A549 (cell line): ENCODE results near the gene RFESD. TPM values are rescaled to one million over a fixed set of nuclear protein-coding genes. Genes with fewer than 3 reads are reported as not detected.

Source experiments
- ATAC-seq, 2 experiments: fragments of 200-7000 bp in 1 of 2; fragments of >200 bp in 1 of 2; cut with Nextera tagmentation in 1 of 2; cut with Tn5 transposase in 1 of 2; 3 replicates each; pipeline versions ENCODE4 v1.8.0 to v1.9.1; 2018 to 2020; ENCODE audit warnings: mild to moderate bottlenecking in 1 of 2, moderate library complexity in 1 of 2
- CTCF ChIA-PET: fragments of 300-600 bp; sonication (Branson Sonifier 250); formaldehyde crosslinking; extraction: SDS; loops from one replicate; lab custom pipeline; 2021; ENCODE audit warnings: antibody characterized with exemption, inconsistent platforms; lab: Yijun Ruan, JAX
- POLR2A ChIA-PET: fragments of 350-600 bp; formaldehyde crosslinking; extraction: SDS; loops from one replicate; lab custom pipeline; 2021; ENCODE audit warnings: antibody characterized with exemption, inconsistent platforms; lab: Yijun Ruan, JAX
- DNase-seq, 2 experiments: peaks; one replicate each; pipeline versions ENCODE4 v3.0.0 to v3.0.0-alpha.2; 2011 to 2016; ENCODE audit warnings: low read depth in 1 of 2, low spot score in 1 of 2
- FAIRE-seq: peaks from 2 replicates; lab custom pipeline; 2011; peaks lifted over from hg19 to GRCh38; lab: Jason Lieb, UNC
- H3K27ac ChIP-seq, 2 experiments: fragments of >200 bp; sonication (Bioruptor Twin); formaldehyde crosslinking; 3 replicates each; pipeline ENCODE4 v1.5.1; 2016 to 2017
- H3K4me1 ChIP-seq: fragments of >200 bp; sonication (Bioruptor Twin); formaldehyde crosslinking; 3 replicates; pipeline ENCODE4 v1.6.1; 2016
- H3K4me2 ChIP-seq: fragments of >200 bp; sonication (Bioruptor Twin); formaldehyde crosslinking; 3 replicates; pipeline ENCODE4 v1.6.1; 2016
- H3K4me3 ChIP-seq: fragments of >200 bp; sonication (Bioruptor Twin); formaldehyde crosslinking; 3 replicates; pipeline ENCODE4 v1.5.1; 2016
- H3K9me3 ChIP-seq: fragments of >200 bp; sonication (Bioruptor Twin); formaldehyde crosslinking; 3 replicates; pipeline ENCODE4 v1.6.1; 2016
- ATOH8 ChIP-seq: fragments of 250-450 bp; sonication (Bioruptor Pico); IDR thresholded peaks from 2 replicates; pipeline ENCODE4 v1.5.0; 2020; ENCODE audit warnings: low read depth, mild to moderate bottlenecking, moderate library complexity
- BHLHE40 ChIP-seq: IDR thresholded peaks from 2 replicates; pipeline ENCODE4 v1.6.1; 2012; ENCODE audit warnings: low read depth, low read length, inconsistent platforms
- CBX2 ChIP-seq: fragments of 200-600 bp; sonication (generic); IDR thresholded peaks from 2 replicates; pipeline ENCODE4 v1.6.1; 2016; ENCODE audit warnings: low read depth, mild to moderate bottlenecking, borderline replicate concordance
- CHD4 ChIP-seq: fragments of 200-600 bp; sonication (generic); IDR thresholded peaks from 2 replicates; pipeline ENCODE4 v1.6.1; 2016; ENCODE audit warnings: antibody characterized with exemption, mild to moderate bottlenecking, borderline replicate concordance
- EHF ChIP-seq: fragments of 250-450 bp; sonication (Bioruptor Pico); IDR thresholded peaks from 2 replicates; pipeline ENCODE4 v1.5.0; 2020; ENCODE audit warnings: mild to moderate bottlenecking
- ELK1 ChIP-seq: fragments of 150-350 bp; IDR thresholded peaks from 2 replicates; pipeline ENCODE4 v1.6.1; 2014; ENCODE audit warnings: low read depth, mild to moderate bottlenecking, low read length
- ESRRA ChIP-seq: fragments of 150-350 bp; IDR thresholded peaks from 2 replicates; pipeline ENCODE4 v1.6.1; 2014; ENCODE audit warnings: mild to moderate bottlenecking, low read length, borderline replicate concordance
- FOXS1 ChIP-seq: fragments of 250-450 bp; sonication (Bioruptor Pico); IDR thresholded peaks from 2 replicates; pipeline ENCODE4 v1.5.0; 2020; ENCODE audit warnings: mild to moderate bottlenecking, moderate library complexity
- HDAC2 ChIP-seq: fragments of 200-600 bp; sonication (generic); IDR thresholded peaks from 2 replicates; pipeline ENCODE4 v1.6.1; 2016
- HEYL ChIP-seq: fragments of 250-450 bp; sonication (Bioruptor Pico); IDR thresholded peaks from 2 replicates; pipeline ENCODE4 v1.8.0; 2021; ENCODE audit warnings: mild to moderate bottlenecking, moderate library complexity
- JUN ChIP-seq, 2 experiments: fragments of >200 bp; sonication (Bioruptor Twin); formaldehyde crosslinking; IDR thresholded peaks; 2 replicates in 1 of 2; 3 replicates in 1 of 2; pipeline ENCODE4 v1.6.1; 2016 to 2017
- KDM1A ChIP-seq: fragments of 200-600 bp; sonication (generic); IDR thresholded peaks from 2 replicates; pipeline ENCODE4 v1.6.1; 2016; ENCODE audit warnings: low read depth, mild to moderate bottlenecking
- MAFK ChIP-seq: fragments of 450-650 bp; IDR thresholded peaks from 2 replicates; pipeline ENCODE4 v1.6.1; 2014; ENCODE audit not compliant: partially characterized antibody
- NPAS2 ChIP-seq: fragments of 250-450 bp; sonication (Bioruptor Pico); IDR thresholded peaks from 2 replicates; pipeline ENCODE4 v1.8.0; 2022; ENCODE audit warnings: mild to moderate bottlenecking, moderate library complexity, borderline replicate concordance
- NR3C1 ChIP-seq: fragments of >200 bp; sonication (Bioruptor Twin); formaldehyde crosslinking; IDR thresholded peaks from 3 replicates; pipeline ENCODE4 v1.6.1; 2017
- PBX3 ChIP-seq: IDR thresholded peaks from 2 replicates; pipeline ENCODE4 v1.6.1; 2012
- RARB ChIP-seq: fragments of 250-450 bp; sonication (Bioruptor Pico); IDR thresholded peaks from 2 replicates; pipeline ENCODE4 v1.8.0; 2021; ENCODE audit warnings: mild to moderate bottlenecking, moderate library complexity
- RFX5 ChIP-seq: fragments of 450-650 bp; IDR thresholded peaks from 2 replicates; pipeline ENCODE4 v1.7.1; 2014; ENCODE audit warnings: antibody characterized with exemption, mild to moderate bottlenecking, moderate library complexity
- SMC3 ChIP-seq: fragments of >200 bp; sonication (Bioruptor Twin); formaldehyde crosslinking; IDR thresholded peaks from 3 replicates; pipeline ENCODE4 v1.6.1; 2018; ENCODE audit warnings: inconsistent platforms
- TP53 ChIP-seq: fragments of 250-450 bp; sonication (Bioruptor Pico); IDR thresholded peaks from 2 replicates; pipeline ENCODE4 v1.5.0; 2021; ENCODE audit warnings: mild to moderate bottlenecking, moderate library complexity
- USF2 ChIP-seq: fragments of 450-650 bp; IDR thresholded peaks from 2 replicates; pipeline ENCODE4 v1.6.1; 2014; ENCODE audit warnings: antibody characterized with exemption
- ZC3H11A ChIP-seq: fragments of 450-650 bp; IDR thresholded peaks from 2 replicates; pipeline ENCODE4 v1.6.1; 2014; ENCODE audit warnings: antibody characterized with exemption, mild to moderate bottlenecking
- ZNF302 ChIP-seq: fragments of 250-450 bp; sonication (Bioruptor Pico); IDR thresholded peaks from 2 replicates; pipeline ENCODE4 v1.9.0; 2021; ENCODE audit warnings: inconsistent platforms, mild to moderate bottlenecking, moderate library complexity
- WGBS: methylation state at CpG from one replicate; pipeline ENCODE4 v1.1.6; 2017; ENCODE audit errors: missing lambda C conversion rate; 5-methylcytosine and 5-hydroxymethylcytosine counted together
- polyA plus RNA-seq, 4 experiments: library from polyadenylated mRNA; depleted of rRNA in 3 of 4; stranded (reverse); fragments of >200 nt; fragmentation: RNase III in 1 of 4; extraction: RNeasy Plus Mini Kit Qiagen cat#74134 plus additional on column Dnase treatment in 1 of 4; gene quantifications; 2 replicates in 3 of 4; 3 replicates in 1 of 4; pipeline ENCODE4 v1.2.3, GENCODE V29; 2011 to 2017

RFESD gene
- polyA plus RNA-seq, 2 of the 4 experiments (the other 2 are of a cell fraction): 1.6 to 5.4 TPM

GRCh38 chr5:95634081-95634480 is 12.5 kb upstream of the RFESD start:
- ATAC-seq (no peak), FAIRE-seq (no peak), DNase-seq (no peak)
- Histone ChIP-seq H3K4me1 (peaks cover 14% of the 10 kb centered on the region; the same call in 2 of the 3 replicates), H3K27ac (no peak overlapping the region), H3K9me3 (no peaks in the 10 kb centered on the region), H3K4me3 (no peak overlapping the region), H3K4me2 (no peak overlapping the region)
- TF ChIP-seq FOXS1 (CRISPR knock-in tag): no peak
- no peak for TF ChIP-seq CBX2
- no peak for TF ChIP-seq RFX5
- no peak for TF ChIP-seq RARB (CRISPR knock-in tag)
- TF ChIP-seq HEYL (CRISPR knock-in tag): no peak
- TF ChIP-seq CHD4: no peak
- no peak for TF ChIP-seq ZC3H11A
- no peak for TF ChIP-seq ATOH8 (CRISPR knock-in tag)
- no peak for TF ChIP-seq NPAS2
- TF ChIP-seq NR3C1: no peak
- no peak for TF ChIP-seq ZNF302 (CRISPR knock-in tag)
- POLR2A ChIA-PET: no interaction called here
- 57% methylated on average over 3 of the region's 3 CpGs for WGBS
- CTCF ChIA-PET: interaction anchor here (1.5 kb wide), 1 partner anchor 10 kb away, joined by 4 read pairs; no protein-coding TSS in a partner anchor

GRCh38 chr5:95638632-95639031 is 7.9 kb upstream of the RFESD start:
- FAIRE-seq (no peak), ATAC-seq (no peak), DNase-seq (no peak)
- no peak overlapping the region for H3K4me3 ChIP-seq
- CTCF ChIA-PET: no interaction called here
- TF ChIP-seq SMC3 (no peak), HDAC2 (no peak), JUN (IDR thresholded peaks at IDR 0.05) (no peak), USF2 (no peak), TP53 (CRISPR knock-in tag) (no peak), EHF (CRISPR knock-in tag) (no peak), ESRRA (no peak), CBX2 (no peak), KDM1A (no peak)
- H3K4me1 ChIP-seq: no peaks in the 10 kb centered on the region
- POLR2A ChIA-PET: no interaction called here
- WGBS: 30% methylated on average over 3 of the region's 3 CpGs
- H3K4me2 ChIP-seq: no peak overlapping the region
- H3K9me3 ChIP-seq: no peaks in the 10 kb centered on the region
- no peak overlapping the region for H3K27ac ChIP-seq

- Histone ChIP-seq H3K4me1 (peaks cover 3% of the 10 kb centered on the region; the same call in 1 of the 3 replicates), H3K9me3 (no peaks in the 10 kb centered on the region), H3K4me2 (no peak overlapping the region), H3K4me3 (no peak overlapping the region), H3K27ac (no peak overlapping the region)
- no peak for DNase-seq
- FAIRE-seq: no peak
- ATAC-seq: no peak
- TF ChIP-seq PBX3 (no peak), BHLHE40 (no peak), RARB (CRISPR knock-in tag) (no peak), MAFK (no peak), ELK1 (no peak)
- POLR2A ChIA-PET: no interaction called here
- WGBS: 45% methylated on average over 5 of the region's 5 CpGs
- CTCF ChIA-PET: interaction anchor here (1.1 to 7.7 kb wide), 7 partner anchors 10 to 206 kb away, joined by 3 to 104 read pairs (median 5); no protein-coding TSS in a partner anchor
Observed at GRCh38 chr5:95641741-95642220, 4.8 kb upstream of the RFESD start.
